Liver (tissue), 9 donors: ENCODE measurements around the gene PKD1. TPM values are rescaled to one million over a fixed set of nuclear protein-coding genes. Genes with fewer than 3 reads are reported as not detected.
A peak's percentile ranks its signal among the peaks of the same experiment; 100 is the strongest.

ENCODE experiments used
- DNase-seq: peaks from one replicate; pipeline ENCODE4 v3.0.0-alpha.2; 2017; ENCODE audit warnings: low spot score
- H3K27ac ChIP-seq, 2 donors: one replicate each; pipeline ENCODE4 v1.7.0; 2013; ENCODE audit warnings: inconsistent platforms in 2 of 2, low read length in 2 of 2, control low read depth in 1 of 2, low read depth in 1 of 2, mild to moderate bottlenecking in 1 of 2
- H3K27me3 ChIP-seq, 4 donors: one replicate each; pipeline versions ENCODE4 v1.6.1 to v1.7.0; 2013; ENCODE audit warnings: low read length in 3 of 4, inconsistent platforms in 1 of 4, mild to moderate bottlenecking in 1 of 4, moderate library complexity in 1 of 4; ENCODE audit not compliant: control insufficient read depth in 4 of 4, insufficient read depth in 4 of 4
- H3K36me3 ChIP-seq, 4 donors: one replicate each; pipeline versions ENCODE4 v1.6.1 to v1.7.0; 2013; ENCODE audit warnings: low read length in 3 of 4, mild to moderate bottlenecking in 3 of 4, low read depth in 1 of 4, moderate library complexity in 1 of 4; ENCODE audit not compliant: control insufficient read depth in 4 of 4, insufficient read depth in 3 of 4
- H3K4me1 ChIP-seq, 4 donors: one replicate each; pipeline versions ENCODE4 v1.6.1 to v1.7.0; 2013; ENCODE audit warnings: low read length in 3 of 4, mild to moderate bottlenecking in 3 of 4, moderate library complexity in 1 of 4; ENCODE audit not compliant: control insufficient read depth in 4 of 4, insufficient read depth in 4 of 4
- H3K4me3 ChIP-seq, 3 donors: one replicate each; pipeline versions ENCODE4 v1.6.1 to v1.7.0; 2013; ENCODE audit warnings: low read length in 3 of 3, control low read depth in 1 of 3, low read depth in 1 of 3, mild to moderate bottlenecking in 1 of 3
- H3K9ac ChIP-seq, 2 donors: one replicate each; pipeline ENCODE4 v1.7.0; 2013; ENCODE audit warnings: low read length in 2 of 2, mild to moderate bottlenecking in 2 of 2, moderate library complexity in 2 of 2, control low read depth in 1 of 2, low read depth in 1 of 2
- H3K9me3 ChIP-seq, 4 donors: one replicate each; pipeline versions ENCODE4 v1.6.1 to v1.7.0; 2013; ENCODE audit warnings: low read length in 3 of 4; ENCODE audit not compliant: control insufficient read depth in 4 of 4
- EGR1 ChIP-seq, 2 donors: IDR thresholded peaks; 2 replicates each; pipeline ENCODE4 v1.6.1; 2016 to 2018; ENCODE audit warnings: antibody characterized with exemption in 2 of 2, low read depth in 2 of 2
- FOXA1 ChIP-seq: IDR thresholded peaks from 2 replicates; pipeline ENCODE4 v1.6.1; 2016; ENCODE audit warnings: antibody characterized with exemption
- FOXA2 ChIP-seq: IDR thresholded peaks from 2 replicates; pipeline ENCODE4 v1.6.1; 2016; ENCODE audit warnings: antibody characterized with exemption
- GABPA ChIP-seq, 2 donors: IDR thresholded peaks in 1 of 2; conservative IDR thresholded peaks in 1 of 2; 2 replicates each; pipeline ENCODE4 v1.6.1; 2016; ENCODE audit warnings: antibody characterized with exemption in 2 of 2, mild to moderate bottlenecking in 1 of 2, moderate library complexity in 1 of 2
- HNF4A ChIP-seq, 2 donors: conservative IDR thresholded peaks; 2 replicates each; pipeline ENCODE4 v1.6.1; 2016; ENCODE audit warnings: antibody characterized with exemption in 2 of 2, mild to moderate bottlenecking in 2 of 2
- HNF4G ChIP-seq: IDR thresholded peaks from 2 replicates; pipeline ENCODE4 v1.6.1; 2016; ENCODE audit warnings: antibody characterized with exemption
- JUND ChIP-seq, 2 donors: IDR thresholded peaks; 2 replicates each; pipeline ENCODE4 v1.6.1; 2016; ENCODE audit warnings: antibody characterized with exemption in 2 of 2
- NR2F2 ChIP-seq: IDR thresholded peaks from 2 replicates; pipeline ENCODE4 v1.6.1; 2016; ENCODE audit warnings: antibody characterized with exemption
- RAD21 ChIP-seq, 2 donors: IDR thresholded peaks; 2 replicates each; pipeline ENCODE4 v1.6.1; 2016; ENCODE audit warnings: antibody characterized with exemption in 2 of 2, mild to moderate bottlenecking in 2 of 2
- RXRA ChIP-seq, 2 donors: IDR thresholded peaks; 2 replicates each; pipeline ENCODE4 v1.6.1; 2017 to 2018; ENCODE audit warnings: antibody characterized with exemption in 2 of 2, mild to moderate bottlenecking in 1 of 2
- SP1 ChIP-seq: IDR thresholded peaks from 2 replicates; pipeline ENCODE4 v1.6.1; 2018; ENCODE audit warnings: antibody characterized with exemption, mild to moderate bottlenecking
- TAF1 ChIP-seq: conservative IDR thresholded peaks from 2 replicates; pipeline ENCODE4 v1.6.1; 2016; ENCODE audit warnings: antibody characterized with exemption, mild to moderate bottlenecking
- YY1 ChIP-seq: IDR thresholded peaks from 2 replicates; pipeline ENCODE4 v1.6.1; 2016; ENCODE audit warnings: antibody characterized with exemption, mild to moderate bottlenecking
- WGBS: extraction: QIAGEN DNeasy Blood & Tissue Kit; methylation state at CpG from one replicate; pipeline ENCODE4 v1.1.7; 2013; 5-methylcytosine and 5-hydroxymethylcytosine counted together
- polyA plus RNA-seq, 2 donors: library from polyadenylated mRNA; stranded (reverse) in 1 of 2; unstranded in 1 of 2; fragments of 200-250 nt in 1 of 2; fragments of >200 nt in 1 of 2; fragmentation: Nextera tagmentation in 1 of 2; extraction: Ambion mirVana in 1 of 2; gene quantifications; one replicate each; pipeline versions ENCODE4 v1.2.1 to v1.2.3, GENCODE V29; 2013 to 2015
- total RNA-seq, 2 donors: library from RNA; depleted of rRNA; stranded (reverse); fragments of >200 nt; gene quantifications; one replicate each; pipeline ENCODE4 v1.2.3, GENCODE V29; 2014
- TF ChIP-seq, protein P1 (sequence below): fragments of 150-350 bp; IDR thresholded peaks from 2 replicates; pipeline ENCODE4 v1.5.1; 2017; ENCODE audit warnings: improper control_type of control experiment, low read depth, low read length; ENCODE audit not compliant: missing input control
- TF ChIP-seq, protein P2 (sequence below): IDR thresholded peaks from 2 replicates; pipeline ENCODE4 v1.6.1; 2016; ENCODE audit warnings: antibody characterized with exemption
- TF ChIP-seq, protein P3 (sequence below): IDR thresholded peaks from 2 replicates; pipeline ENCODE4 v1.6.1; 2016; ENCODE audit warnings: antibody characterized with exemption
- TF ChIP-seq, protein P4 (sequence below): IDR thresholded peaks from 2 replicates; pipeline ENCODE4 v1.6.1; 2016; ENCODE audit warnings: antibody characterized with exemption, mild to moderate bottlenecking
- donor health status: healthy.
- donor health status: healthy.
- donor health status: healthy.
- donor health status: healthy.
- donor health status: healthy.

The PKD1 gene
- total and polyA plus RNA-seq, 4 donors = 8.0 to 58.4 (median 25.6) TPM

DNA sequence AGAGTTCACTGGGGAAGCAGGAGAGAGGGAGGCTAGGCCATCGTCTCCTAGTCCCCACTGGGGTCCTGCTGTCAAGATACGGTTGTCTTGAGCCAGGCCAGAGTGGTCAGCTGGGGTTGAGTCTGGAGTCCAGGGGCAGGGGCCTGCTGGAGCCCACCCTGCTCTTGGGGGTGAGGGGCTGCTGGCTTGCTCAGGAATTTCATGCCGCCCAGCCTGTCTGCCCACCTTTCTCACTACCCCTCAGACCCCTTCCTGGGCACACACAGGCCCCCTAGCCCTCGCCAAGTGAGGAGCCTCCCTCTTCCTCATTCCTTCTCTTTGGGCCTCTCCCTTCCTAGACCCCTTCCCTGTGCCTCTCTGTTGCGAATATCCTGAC lies 21.1 kb upstream of the PKD1 start:
- peaks cover 0 to 2% (median 0%) of the 10 kb centered on the region in 4 donors for H3K36me3 ChIP-seq
- DNase-seq = no peak
- WGBS = 50% methylated on average over 5 of the region's 5 CpGs
- peak overlapping the region; percentile 59 to 82 for H3K27ac ChIP-seq
- H3K9ac ChIP-seq = peak overlapping the region; percentile 16 to 86
- peaks cover 31 to 87% (median 67%) of the 10 kb centered on the region in 4 donors for H3K4me1 ChIP-seq
- no peaks in the 10 kb centered on the region for H3K27me3 ChIP-seq
- no peak for TF ChIP-seq SP1
- TF ChIP-seq TAF1 = no peak
- no peak for TF ChIP-seq HNF4A (conservative IDR thresholded peaks at IDR 0.05)
- TF ChIP-seq, protein P1, sequence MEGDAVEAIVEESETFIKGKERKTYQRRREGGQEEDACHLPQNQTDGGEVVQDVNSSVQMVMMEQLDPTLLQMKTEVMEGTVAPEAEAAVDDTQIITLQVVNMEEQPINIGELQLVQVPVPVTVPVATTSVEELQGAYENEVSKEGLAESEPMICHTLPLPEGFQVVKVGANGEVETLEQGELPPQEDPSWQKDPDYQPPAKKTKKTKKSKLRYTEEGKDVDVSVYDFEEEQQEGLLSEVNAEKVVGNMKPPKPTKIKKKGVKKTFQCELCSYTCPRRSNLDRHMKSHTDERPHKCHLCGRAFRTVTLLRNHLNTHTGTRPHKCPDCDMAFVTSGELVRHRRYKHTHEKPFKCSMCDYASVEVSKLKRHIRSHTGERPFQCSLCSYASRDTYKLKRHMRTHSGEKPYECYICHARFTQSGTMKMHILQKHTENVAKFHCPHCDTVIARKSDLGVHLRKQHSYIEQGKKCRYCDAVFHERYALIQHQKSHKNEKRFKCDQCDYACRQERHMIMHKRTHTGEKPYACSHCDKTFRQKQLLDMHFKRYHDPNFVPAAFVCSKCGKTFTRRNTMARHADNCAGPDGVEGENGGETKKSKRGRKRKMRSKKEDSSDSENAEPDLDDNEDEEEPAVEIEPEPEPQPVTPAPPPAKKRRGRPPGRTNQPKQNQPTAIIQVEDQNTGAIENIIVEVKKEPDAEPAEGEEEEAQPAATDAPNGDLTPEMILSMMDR = no peak
- TF ChIP-seq YY1 = no peak
- H3K9me3 ChIP-seq = no peaks in the 10 kb centered on the region
- H3K4me3 ChIP-seq = peak overlapping the region; percentile 54 to 89 (median 78)

DNA sequence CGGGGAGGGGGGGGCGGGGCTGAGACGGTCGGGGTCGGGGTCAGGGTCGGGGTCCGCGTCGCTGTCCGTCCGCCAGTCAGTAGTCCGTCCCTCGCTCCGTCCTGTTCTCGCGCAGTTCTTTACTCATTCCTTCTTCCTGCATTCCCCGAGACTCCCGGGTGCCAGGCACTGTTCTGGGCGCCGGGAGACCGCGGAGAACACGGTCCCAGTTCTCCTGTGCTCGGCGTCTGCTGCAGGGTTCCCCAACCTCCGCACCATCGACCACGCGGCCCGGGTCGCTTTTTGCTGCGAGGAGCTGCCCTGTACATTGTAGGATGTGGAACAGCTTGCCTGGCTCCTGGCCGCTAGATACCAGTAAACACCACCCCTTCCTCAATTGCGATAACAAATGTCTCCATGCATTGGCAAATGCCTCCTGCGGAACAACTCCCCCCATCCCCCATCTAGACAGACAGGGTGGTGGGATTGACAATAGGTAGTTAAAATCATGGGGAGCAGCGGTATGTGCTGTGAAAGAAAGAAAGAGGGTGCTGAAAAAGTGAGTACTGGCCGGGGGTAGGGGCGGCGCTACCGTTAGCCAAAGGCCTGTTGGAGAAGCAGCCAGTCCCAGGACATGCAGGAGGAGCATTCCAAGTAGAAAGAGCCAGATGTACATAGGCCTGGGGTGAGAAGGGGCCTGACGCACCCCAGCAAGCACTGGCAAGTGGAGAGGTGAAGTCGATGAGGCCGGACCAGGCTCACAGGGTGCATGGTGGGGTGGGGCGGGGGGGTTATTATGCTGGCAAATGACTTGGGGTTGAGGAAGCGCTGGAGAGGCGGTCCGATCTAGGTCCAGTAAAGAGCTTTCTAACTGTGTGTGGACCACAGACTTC lies 20.5 kb upstream of the PKD1 start:
- peak overlapping the region; percentile 77 to 82 for H3K27ac ChIP-seq
- peak overlapping the region; percentile 78 to 90 (median 89) for H3K4me3 ChIP-seq
- H3K9ac ChIP-seq = peak overlapping the region; percentile 62 to 86
- H3K27me3 ChIP-seq = no peaks in the 10 kb centered on the region
- TF ChIP-seq HNF4G (no peak), RXRA (IDR thresholded peaks at IDR 0.05) (peak; percentile 29 to 30), JUND (IDR thresholded peaks at IDR 0.05) (no peak), FOXA1 (no peak), RAD21 (IDR thresholded peaks at IDR 0.05) (no peak), NR2F2 (no peak), SP1 (peak; percentile 15), GABPA (IDR thresholded peaks at IDR 0.05 in 1 of 2, conservative IDR thresholded peaks at IDR 0.05 in 1 of 2) (no peak), YY1 (no peak), FOXA2 (no peak), HNF4A (conservative IDR thresholded peaks at IDR 0.05) (peak; percentile 34 to 48), TAF1 (peak; percentile 48), EGR1 (IDR thresholded peaks at IDR 0.05; ENCODE audit: low read depth in 2 of 2) (no peak)
- TF ChIP-seq, protein P2, sequence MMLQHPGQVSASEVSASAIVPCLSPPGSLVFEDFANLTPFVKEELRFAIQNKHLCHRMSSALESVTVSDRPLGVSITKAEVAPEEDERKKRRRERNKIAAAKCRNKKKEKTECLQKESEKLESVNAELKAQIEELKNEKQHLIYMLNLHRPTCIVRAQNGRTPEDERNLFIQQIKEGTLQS = no peak
- TF ChIP-seq, protein P3, sequence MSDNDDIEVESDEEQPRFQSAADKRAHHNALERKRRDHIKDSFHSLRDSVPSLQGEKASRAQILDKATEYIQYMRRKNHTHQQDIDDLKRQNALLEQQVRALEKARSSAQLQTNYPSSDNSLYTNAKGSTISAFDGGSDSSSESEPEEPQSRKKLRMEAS = peak; percentile 11
- TF ChIP-seq, protein P4, sequence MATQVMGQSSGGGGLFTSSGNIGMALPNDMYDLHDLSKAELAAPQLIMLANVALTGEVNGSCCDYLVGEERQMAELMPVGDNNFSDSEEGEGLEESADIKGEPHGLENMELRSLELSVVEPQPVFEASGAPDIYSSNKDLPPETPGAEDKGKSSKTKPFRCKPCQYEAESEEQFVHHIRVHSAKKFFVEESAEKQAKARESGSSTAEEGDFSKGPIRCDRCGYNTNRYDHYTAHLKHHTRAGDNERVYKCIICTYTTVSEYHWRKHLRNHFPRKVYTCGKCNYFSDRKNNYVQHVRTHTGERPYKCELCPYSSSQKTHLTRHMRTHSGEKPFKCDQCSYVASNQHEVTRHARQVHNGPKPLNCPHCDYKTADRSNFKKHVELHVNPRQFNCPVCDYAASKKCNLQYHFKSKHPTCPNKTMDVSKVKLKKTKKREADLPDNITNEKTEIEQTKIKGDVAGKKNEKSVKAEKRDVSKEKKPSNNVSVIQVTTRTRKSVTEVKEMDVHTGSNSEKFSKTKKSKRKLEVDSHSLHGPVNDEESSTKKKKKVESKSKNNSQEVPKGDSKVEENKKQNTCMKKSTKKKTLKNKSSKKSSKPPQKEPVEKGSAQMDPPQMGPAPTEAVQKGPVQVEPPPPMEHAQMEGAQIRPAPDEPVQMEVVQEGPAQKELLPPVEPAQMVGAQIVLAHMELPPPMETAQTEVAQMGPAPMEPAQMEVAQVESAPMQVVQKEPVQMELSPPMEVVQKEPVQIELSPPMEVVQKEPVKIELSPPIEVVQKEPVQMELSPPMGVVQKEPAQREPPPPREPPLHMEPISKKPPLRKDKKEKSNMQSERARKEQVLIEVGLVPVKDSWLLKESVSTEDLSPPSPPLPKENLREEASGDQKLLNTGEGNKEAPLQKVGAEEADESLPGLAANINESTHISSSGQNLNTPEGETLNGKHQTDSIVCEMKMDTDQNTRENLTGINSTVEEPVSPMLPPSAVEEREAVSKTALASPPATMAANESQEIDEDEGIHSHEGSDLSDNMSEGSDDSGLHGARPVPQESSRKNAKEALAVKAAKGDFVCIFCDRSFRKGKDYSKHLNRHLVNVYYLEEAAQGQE = peak; percentile 49
- TF ChIP-seq, protein P1 = no peak
- H3K4me1 ChIP-seq = peaks cover 31 to 87% (median 68%) of the 10 kb centered on the region in 4 donors
- peak; percentile 61 for DNase-seq
- 3% methylated on average over 47 of the region's 47 CpGs for WGBS
- peaks cover 0 to 5% (median under 1%) of the 10 kb centered on the region in 4 donors for H3K36me3 ChIP-seq
- H3K9me3 ChIP-seq = no peaks in the 10 kb centered on the region
